GM12878 (cell line): ENCODE data around the gene SPACDR.

Experiments
- BCLAF1 ChIP-seq: fragments of 450-650 bp; IDR thresholded peaks from 2 replicates; pipeline ENCODE4 v1.6.1; 2017; ENCODE audit warnings: antibody characterized with exemption, mild to moderate bottlenecking, moderate library complexity
- CTCF ChIP-seq, 3 experiments: IDR thresholded peaks in 2 of 3; conservative IDR thresholded peaks in 1 of 3; 2 replicates each; pipeline ENCODE4 v1.5.1; 2011; ENCODE audit warnings: low read depth in 3 of 3, low read length in 3 of 3, mild to moderate bottlenecking in 3 of 3, control low read depth in 2 of 3, moderate library complexity in 2 of 3, inconsistent platforms in 1 of 3, mixed read lengths in 1 of 3; ENCODE audit not compliant: control insufficient read depth in 2 of 3, insufficient read depth in 1 of 3; ENCODE audit errors: extremely low read depth in 1 of 3
- EZH2 ChIP-seq: IDR thresholded peaks from 2 replicates; pipeline ENCODE4 v1.6.1; 2012; ENCODE audit warnings: low read depth, mild to moderate bottlenecking, control low read depth, inconsistent platforms, low read length, borderline replicate concordance; ENCODE audit not compliant: control insufficient read depth
- HDAC6 ChIP-seq: fragments of 200-600 bp; sonication (generic); IDR thresholded peaks from one replicate; pipeline ENCODE4 v1.8.0; 2017; ENCODE audit warnings: antibody characterized with exemption; ENCODE audit not compliant: unreplicated experiment
- HSF1 ChIP-seq: fragments of 150-350 bp; IDR thresholded peaks from 2 replicates; pipeline ENCODE4 v1.6.1; 2014; ENCODE audit warnings: mild to moderate bottlenecking, low read depth, low read length
- JUNB ChIP-seq: IDR thresholded peaks from 2 replicates; pipeline ENCODE4 v1.6.1; 2016; ENCODE audit warnings: antibody characterized with exemption, mild to moderate bottlenecking
- MTA2 ChIP-seq: fragments of 450-650 bp; IDR thresholded peaks from 2 replicates; pipeline ENCODE4 v1.6.1; 2016; ENCODE audit warnings: low read depth, mild to moderate bottlenecking, moderate library complexity
- POLR2A ChIP-seq: IDR thresholded peaks from 2 replicates; pipeline ENCODE4 v1.6.1; 2011; ENCODE audit warnings: low read depth, mild to moderate bottlenecking, low read length
- POLR2AphosphoS5 ChIP-seq: IDR thresholded peaks from 2 replicates; pipeline ENCODE4 v1.6.1; 2011; ENCODE audit warnings: mild to moderate bottlenecking, low read length, inconsistent platforms
- REST ChIP-seq: IDR thresholded peaks from 2 replicates; pipeline ENCODE4 v1.6.1; 2012; ENCODE audit warnings: mild to moderate bottlenecking, low read depth, low read length
- SREBF2 ChIP-seq: IDR thresholded peaks from 2 replicates; pipeline ENCODE4 v1.6.1; 2012; ENCODE audit warnings: mild to moderate bottlenecking, low read length
- YY1 ChIP-seq: IDR thresholded peaks from 2 replicates; pipeline ENCODE4 v1.6.1; 2011; ENCODE audit warnings: low read depth, mild to moderate bottlenecking, low read length

- TF ChIP-seq HDAC6 (no peak), MTA2 (no peak), YY1 (no peak), EZH2 (no peak), CTCF (IDR thresholded peaks at IDR 0.05 in 2 of 3, conservative IDR thresholded peaks at IDR 0.05 in 1 of 3; ENCODE audit: control insufficient read depth in 2 of 3, extremely low read depth in 1 of 3, insufficient read depth in 1 of 3, low read depth in 3 of 3, low read length in 3 of 3) (no peak), POLR2A (no peak), REST (no peak), JUNB (no peak), POLR2AphosphoS5 (no peak), BCLAF1 (no peak), HSF1 (no peak), SREBF2 (no peak)
Measured at GRCh38 chr7:100513212-100513810, 49.3 kb upstream of the SPACDR start.
